Medulla oblongata (tissue), 1 donor: ENCODE measurements around the gene KARS1.
A peak's percentile ranks its signal among the peaks of the same experiment; 100 is the strongest.
"Not testable (repeated sequence)": the region's sequence is repeated elsewhere in the genome, so short reads cannot be mapped to it uniquely, and the experiment has no call there.

Experiments
- DNase-seq: peaks from one replicate; pipeline ENCODE4 v3.0.0-alpha.2; 2015; ENCODE audit errors: extremely low spot score

Gene KARS1

GRCh38 chr16:75624921-75625334 lies 22.5 kb downstream of the KARS1 start:
- no peak for DNase-seq

- DNase-seq, result peak; percentile 98
These were observed 24.5 kb downstream of the KARS1 start, which contains the start of gene ADAT1 for GRCh38 chr16:75622761-75623605. TSS of gene ADAT1 (minus strand) at chr16:75623281. CDS start at chr16:75620799, 2,482 bp downstream.

- peak; percentile 44 for DNase-seq
These were observed 26.3 kb downstream of the KARS1 start for GRCh38 chr16:75621170-75621477.

- DNase-seq, result no peak
These were observed 26.9 kb downstream of the KARS1 start for GRCh38 chr16:75620326-75621169.

GRCh38 chr16:75618780-75619179 lies 28.7 kb downstream of the KARS1 start:
- no peak for DNase-seq

GRCh38 chr16:75617121-75617520 lies 30.3 kb downstream of the KARS1 start:
- no peak for DNase-seq

- DNase-seq, result no peak
These were observed 30.9 kb downstream of the KARS1 start for GRCh38 chr16:75616521-75617010.

GRCh38 chr16:75615619-75616018 lies 31.8 kb downstream of the KARS1 start:
- no peak for DNase-seq

- DNase-seq, result no peak
These were observed 33.2 kb downstream of the KARS1 start for GRCh38 chr16:75614066-75614897.

GRCh38 chr16:75606507-75606906 lies 41.0 kb downstream of the KARS1 start:
- DNase-seq, result no peak

- no peak for DNase-seq
These were observed 44.2 kb downstream of the KARS1 start for GRCh38 chr16:75603241-75603640.

GRCh38 chr16:75599452-75600277 lies 47.8 kb downstream of the KARS1 start:
- DNase-seq, result peak; percentile 13

- no peak for DNase-seq
These were observed 53.3 kb downstream of the KARS1 start for GRCh38 chr16:75593825-75594820.

GRCh38 chr16:75593308-75593707 lies 54.2 kb downstream of the KARS1 start:
- no peak for DNase-seq

GRCh38 chr16:75591927-75592326 lies 55.5 kb downstream of the KARS1 start:
- DNase-seq, result not testable (repeated sequence)

GRCh38 chr16:75590920-75591843 lies 56.3 kb downstream of the KARS1 start:
- DNase-seq, result peak; percentile 80

GRCh38 chr16:75589306-75589705 lies 58.2 kb downstream of the KARS1 start:
- DNase-seq, result peak; percentile 61

- no peak for DNase-seq
These were observed 58.7 kb downstream of the KARS1 start for GRCh38 chr16:75588716-75589115.
